Hepatocyte (in vitro differentiated cells): ENCODE data around the gene MUCL3. TPM values are rescaled to one million over a fixed set of nuclear protein-coding genes. Genes with fewer than 3 reads are reported as not detected.

Source experiments
- DNase-seq: peaks from one replicate; pipeline ENCODE4 v3.0.0-alpha.2; 2016; ENCODE audit warnings: low spot score
- H2AFZ ChIP-seq: fragments of 200-600 bp; sonication (generic); 2 replicates; pipeline ENCODE4 v1.6.0; 2016; ENCODE audit warnings: antibody characterized with exemption, mild to moderate bottlenecking
- H3K27ac ChIP-seq: fragments of 200-600 bp; sonication (generic); 2 replicates; pipeline ENCODE4 v1.5.1; 2016; ENCODE audit warnings: mild to moderate bottlenecking
- H3K27me3 ChIP-seq: fragments of 200-600 bp; sonication (generic); 2 replicates; pipeline ENCODE4 v1.6.1; 2016
- H3K36me3 ChIP-seq: fragments of 200-600 bp; sonication (generic); replicated peaks from 2 replicates; pipeline ENCODE4 v1.5.1; 2016; ENCODE audit warnings: low read depth; ENCODE audit not compliant: insufficient read depth
- H3K4me1 ChIP-seq: fragments of 200-600 bp; sonication (generic); 2 replicates; pipeline ENCODE4 v1.5.1; 2016; ENCODE audit warnings: mild to moderate bottlenecking, moderate library complexity; ENCODE audit not compliant: insufficient read depth
- H3K4me2 ChIP-seq: fragments of 200-600 bp; sonication (generic); 2 replicates; pipeline ENCODE4 v1.6.0; 2016
- H3K4me3 ChIP-seq: fragments of 200-600 bp; sonication (generic); 2 replicates; pipeline ENCODE4 v1.5.1; 2016; ENCODE audit warnings: mild to moderate bottlenecking
- H3K79me2 ChIP-seq: fragments of 200-600 bp; sonication (generic); 2 replicates; pipeline ENCODE4 v1.6.0; 2017; ENCODE audit warnings: mild to moderate bottlenecking
- H3K9me2 ChIP-seq: fragments of 200-600 bp; sonication (generic); replicated peaks from 2 replicates; pipeline ENCODE4 v1.6.0; 2017; ENCODE audit warnings: mild to moderate bottlenecking; ENCODE audit not compliant: insufficient read depth
- H3K9me3 ChIP-seq: fragments of 200-600 bp; sonication (generic); 2 replicates; pipeline ENCODE4 v1.5.1; 2016; ENCODE audit warnings: low read depth, mild to moderate bottlenecking
- H4K20me1 ChIP-seq: fragments of 200-600 bp; sonication (generic); 2 replicates; pipeline ENCODE4 v1.6.0; 2016; ENCODE audit warnings: mild to moderate bottlenecking; ENCODE audit not compliant: insufficient read depth, poor library complexity, severe bottlenecking
- CTCF ChIP-seq: fragments of 200-600 bp; sonication (generic); IDR thresholded peaks from 2 replicates; pipeline ENCODE4 v1.5.1; 2016; ENCODE audit warnings: antibody characterized with exemption, mild to moderate bottlenecking; ENCODE audit not compliant: poor library complexity
- EZH2 ChIP-seq: fragments of 200-600 bp; sonication (generic); IDR thresholded peaks from 2 replicates; pipeline ENCODE4 v1.6.1; 2016; ENCODE audit warnings: antibody characterized with exemption, mild to moderate bottlenecking, borderline replicate concordance
- EZH2phosphoT487 ChIP-seq: fragments of 200-600 bp; sonication (generic); IDR thresholded peaks from one replicate; pipeline ENCODE4 v1.6.1; 2018; ENCODE audit warnings: antibody characterized with exemption, mild to moderate bottlenecking, low read depth, moderate library complexity; ENCODE audit not compliant: unreplicated experiment, severe bottlenecking
- WGBS: methylation state at CpG from one replicate; pipeline ENCODE4 v1.1.6; 2016; ENCODE audit warnings: low lambda C conversion rate; ENCODE audit errors: missing lambda C conversion rate; 5-methylcytosine and 5-hydroxymethylcytosine counted together
- polyA plus RNA-seq: library from polyadenylated mRNA; unstranded; fragments of >200 nt; fragmentation: Nextera tagmentation; extraction: Ambion mirVana; gene quantifications from 2 replicates; pipeline ENCODE4 v1.2.1, GENCODE V29; 2016
- small RNA-seq: library from RNA; depleted of rRNA; stranded (forward); fragments of <200 nt; gene quantifications from one replicate; pipeline ENCODE3, GENCODE V24; 2014
- total RNA-seq: library from RNA; depleted of rRNA; stranded (reverse); fragments of >200 nt; gene quantifications from 2 replicates; pipeline ENCODE4 v1.2.3, GENCODE V29; 2014

Gene MUCL3
- total and polyA plus RNA-seq, 2 experiments from 2014 or later = 0.11 to 0.13 TPM

DNA sequence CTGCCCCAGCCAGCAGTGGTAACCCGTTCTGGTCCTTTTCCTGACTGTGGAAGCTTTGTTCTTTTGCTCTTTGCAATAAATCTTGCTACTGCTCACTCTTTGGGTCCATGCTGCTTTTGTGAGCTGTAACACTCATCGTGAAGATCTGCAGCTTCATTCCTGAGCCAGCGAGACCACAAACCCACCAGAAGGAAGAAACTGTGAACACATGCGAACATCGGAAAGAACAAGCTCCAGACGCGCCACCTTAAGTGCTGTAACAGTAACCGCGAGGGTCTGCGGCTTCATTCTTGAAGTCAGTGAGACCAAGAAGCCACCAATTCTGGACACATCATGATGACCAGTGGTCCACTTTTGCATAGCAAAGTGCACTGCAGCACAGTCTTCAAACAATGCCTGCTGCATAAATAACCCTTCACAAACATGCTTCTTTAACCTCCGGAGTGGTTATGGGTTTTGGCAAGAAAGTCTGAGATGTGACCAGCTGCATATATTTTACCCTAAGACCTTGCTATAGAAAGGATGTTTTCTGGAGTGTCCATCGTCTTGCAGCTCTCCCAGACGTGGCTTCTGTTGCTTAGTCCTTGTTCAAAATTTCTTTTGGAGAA is 60.6 kb downstream of the MUCL3 start:
- H2AFZ ChIP-seq = no peak overlapping the region
- no peak overlapping the region for H3K4me3 ChIP-seq
- DNase-seq = no peak
- H3K9me3 ChIP-seq = no peaks in the 10 kb centered on the region
- no peak overlapping the region for H3K4me2 ChIP-seq
- H3K27ac ChIP-seq = no peak overlapping the region
- H3K9me2 ChIP-seq = no peaks in the 10 kb centered on the region
- TF ChIP-seq CTCF (no peak), EZH2phosphoT487 (no peak), EZH2 (no peak)
- WGBS = 81% methylated on average over 13 of the region's 13 CpGs
- H3K36me3 ChIP-seq = no peaks in the 10 kb centered on the region
- no peaks in the 10 kb centered on the region for H3K79me2 ChIP-seq
- H3K27me3 ChIP-seq = no peaks in the 10 kb centered on the region
- H3K4me1 ChIP-seq = no peaks in the 10 kb centered on the region
- no peaks in the 10 kb centered on the region for H4K20me1 ChIP-seq

DNA sequence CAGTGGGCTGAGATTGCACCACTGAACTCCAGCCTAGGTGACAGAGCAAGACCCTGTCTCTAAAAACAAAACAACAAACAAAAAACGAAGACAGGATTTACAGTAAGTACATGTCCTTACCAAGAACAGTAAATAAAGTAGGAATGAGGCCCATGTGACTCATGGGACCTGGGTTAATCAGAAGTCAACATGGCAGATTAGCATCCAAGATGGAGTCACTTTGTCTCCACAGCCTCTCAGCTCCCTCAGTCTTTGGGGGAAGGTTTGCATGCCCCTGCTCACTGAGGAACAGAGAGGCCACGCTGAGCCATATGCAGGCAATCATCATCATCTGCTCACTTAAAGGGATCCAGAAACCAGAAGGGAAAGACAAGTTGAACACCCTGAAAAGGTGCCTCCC is 61.7 kb downstream of the MUCL3 start:
- TF ChIP-seq CTCF (no peak), EZH2phosphoT487 (no peak), EZH2 (no peak)
- no peak overlapping the region for H3K27ac ChIP-seq
- H3K79me2 ChIP-seq = no peaks in the 10 kb centered on the region
- no peaks in the 10 kb centered on the region for H3K27me3 ChIP-seq
- no peak overlapping the region for H3K4me2 ChIP-seq
- no peaks in the 10 kb centered on the region for H3K36me3 ChIP-seq
- H4K20me1 ChIP-seq = no peaks in the 10 kb centered on the region
- H3K4me1 ChIP-seq = no peaks in the 10 kb centered on the region
- no peaks in the 10 kb centered on the region for H3K9me3 ChIP-seq
- H2AFZ ChIP-seq = no peak overlapping the region
- H3K4me3 ChIP-seq = no peak overlapping the region
- WGBS = 67% methylated on average over 2 of the region's 2 CpGs
- DNase-seq = no peak
- H3K9me2 ChIP-seq = no peaks in the 10 kb centered on the region

Small RNAs within 50 kb of the gene (small RNA-seq; reads per million reads assigned to genes)
- gene RF00019 = not detected

Other genes starting within 250 kb of the MUCL3 start
- 7.2 and 7.8 TPM in 2 replicates for gene NRM, start 250.0 kb upstream of the MUCL3 start, total RNA-seq
- gene NRM, start 250.0 kb upstream of the MUCL3 start, polyA plus RNA-seq = 17.2 and 21.0 TPM in 2 replicates
- gene MDC1, start 223.7 kb upstream of the MUCL3 start, total RNA-seq = 3.3 and 8.7 TPM in 2 replicates
- gene MDC1, start 223.7 kb upstream of the MUCL3 start, polyA plus RNA-seq = 9.8 and 9.9 TPM in 2 replicates
- 460 and 470 TPM in 2 replicates for gene TUBB, start 220.6 kb upstream of the MUCL3 start, total RNA-seq
- gene TUBB, start 220.6 kb upstream of the MUCL3 start, polyA plus RNA-seq = 414 and 433 TPM in 2 replicates
- 93.5 and 103 TPM in 2 replicates for gene FLOT1, start 198.3 kb upstream of the MUCL3 start, total RNA-seq
- 144 and 148 TPM in 2 replicates for gene FLOT1, start 198.3 kb upstream of the MUCL3 start, polyA plus RNA-seq
- gene IER3, start 196.4 kb upstream of the MUCL3 start, total RNA-seq = 173 and 193 TPM in 2 replicates
- 158 and 159 TPM in 2 replicates for gene IER3, start 196.4 kb upstream of the MUCL3 start, polyA plus RNA-seq
- 67.4 and 94.4 TPM in 2 replicates for gene DDR1, start 56.5 kb upstream of the MUCL3 start, total RNA-seq
- gene DDR1, start 56.5 kb upstream of the MUCL3 start, polyA plus RNA-seq = 94.4 and 104 TPM in 2 replicates
- gene GTF2H4, start 32.8 kb upstream of the MUCL3 start, total RNA-seq = 15.2 and 26.0 TPM in 2 replicates
- 13.6 and 14.0 TPM in 2 replicates for gene GTF2H4, start 32.8 kb upstream of the MUCL3 start, polyA plus RNA-seq
- 23.1 and 36.9 TPM in 2 replicates for gene VARS2, start 26.7 kb upstream of the MUCL3 start, total RNA-seq
- gene VARS2, start 26.7 kb upstream of the MUCL3 start, polyA plus RNA-seq = 20.8 and 21.6 TPM in 2 replicates
- gene SFTA2, start 8.8 kb upstream of the MUCL3 start, total RNA-seq = 1.1 TPM in 1 of 2 replicates, not detected in the other
- 8.8 and 9.5 TPM in 2 replicates for gene SFTA2, start 8.8 kb upstream of the MUCL3 start, polyA plus RNA-seq
- not detected in 2 replicates for gene MUC21, start 42.7 kb downstream of the MUCL3 start, total RNA-seq
- gene MUC21, start 42.7 kb downstream of the MUCL3 start, polyA plus RNA-seq = not detected in 2 replicates
- 0.03 TPM in 1 of 2 replicates, not detected in the other for gene MUC22, start 69.5 kb downstream of the MUCL3 start, total RNA-seq
- not detected in 2 replicates for gene MUC22, start 69.5 kb downstream of the MUCL3 start, polyA plus RNA-seq
- gene C6orf15, start 171.6 kb downstream of the MUCL3 start, total RNA-seq = not detected in 2 replicates
- not detected in 2 replicates for gene C6orf15, start 171.6 kb downstream of the MUCL3 start, polyA plus RNA-seq
- 0.80 and 1.4 TPM in 2 replicates for gene PSORS1C1, start 173.8 kb downstream of the MUCL3 start, total RNA-seq
- 3.9 and 4.6 TPM in 2 replicates for gene PSORS1C1, start 173.8 kb downstream of the MUCL3 start, polyA plus RNA-seq
- 0.20 TPM in 1 of 2 replicates, not detected in the other for gene CDSN, start 179.5 kb downstream of the MUCL3 start, total RNA-seq
- not detected in 2 replicates for gene CDSN, start 179.5 kb downstream of the MUCL3 start, polyA plus RNA-seq
- not detected in 2 replicates for gene PSORS1C2, start 198.1 kb downstream of the MUCL3 start, total RNA-seq
- not detected in 2 replicates for gene PSORS1C2, start 198.1 kb downstream of the MUCL3 start, polyA plus RNA-seq
- 7.9 and 8.9 TPM in 2 replicates for gene CCHCR1, start 216.8 kb downstream of the MUCL3 start, total RNA-seq
- 6.1 and 13.3 TPM in 2 replicates for gene CCHCR1, start 216.8 kb downstream of the MUCL3 start, polyA plus RNA-seq
- 6.3 and 6.7 TPM in 2 replicates for gene TCF19, start 217.6 kb downstream of the MUCL3 start, total RNA-seq
- gene TCF19, start 217.6 kb downstream of the MUCL3 start, polyA plus RNA-seq = 5.0 and 7.4 TPM in 2 replicates
- gene POU5F1, start 229.7 kb downstream of the MUCL3 start, total RNA-seq = 1.1 and 2.1 TPM in 2 replicates
- gene POU5F1, start 229.7 kb downstream of the MUCL3 start, polyA plus RNA-seq = 0.94 and 1.8 TPM in 2 replicates